Nephron progenitor cell (in vitro differentiated cells): ENCODE data around the gene GOLIM4.

ENCODE experiments used
- DNase-seq: peaks from one replicate; pipeline ENCODE4 v3.0.0; 2021
- H3K27ac Mint-ChIP-seq: 2 replicates; pipeline ENCODE4 v1.8.0; 2021; ENCODE audit warnings: mild to moderate bottlenecking, moderate library complexity, mixed read lengths
- H3K27me3 Mint-ChIP-seq: 2 replicates; pipeline ENCODE4 v1.8.0; 2021; ENCODE audit warnings: mild to moderate bottlenecking, low read depth, mixed read lengths; ENCODE audit not compliant: poor library complexity
- H3K36me3 Mint-ChIP-seq: 2 replicates; pipeline ENCODE4 v1.8.0; 2021; ENCODE audit warnings: low read depth, mixed read lengths
- H3K4me1 Mint-ChIP-seq: 2 replicates; pipeline ENCODE4 v1.8.0; 2021; ENCODE audit warnings: mixed read lengths
- H3K4me3 Mint-ChIP-seq: 2 replicates; pipeline ENCODE4 v1.8.0; 2021; ENCODE audit warnings: mild to moderate bottlenecking, moderate library complexity, mixed read lengths
- H3K9me3 Mint-ChIP-seq: 2 replicates; pipeline ENCODE4 v1.8.0; 2021; ENCODE audit warnings: mild to moderate bottlenecking, moderate library complexity, mixed read lengths
- TF ChIP-seq, protein P1 (sequence below): fragments of 200-600 bp; sonication (generic); IDR thresholded peaks from 2 replicates; pipeline ENCODE4 v1.5.0; 2021; ENCODE audit warnings: antibody characterized with exemption

GOLIM4 gene

DNA sequence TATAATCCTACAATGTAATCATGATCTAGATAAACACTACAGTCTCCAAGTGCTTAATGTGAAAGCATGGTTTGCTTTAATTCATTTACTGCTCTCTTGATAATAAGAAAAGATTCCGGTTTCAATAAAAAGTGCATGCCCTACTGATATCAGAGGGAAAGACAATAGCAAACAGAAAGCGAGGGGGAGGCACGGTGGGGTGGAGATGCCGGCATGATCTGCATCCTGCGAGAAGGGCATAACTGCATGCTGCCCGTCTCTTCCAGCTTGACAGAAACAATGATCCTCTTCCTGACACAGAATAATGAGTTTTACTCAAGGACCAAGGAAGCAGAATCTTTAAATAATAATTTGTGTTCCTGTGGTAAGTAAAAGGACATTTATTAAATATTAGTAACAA is 51.7 kb downstream of the GOLIM4 start:
- Mint-ChIP-seq H3K36me3 (peaks cover 26% of the 10 kb centered on the region), H3K27me3 (no peaks in the 10 kb centered on the region), H3K27ac (no peak overlapping the region), H3K4me3 (no peak overlapping the region), H3K9me3 (no peaks in the 10 kb centered on the region), H3K4me1 (peaks cover 21% of the 10 kb centered on the region)
- DNase-seq: no peak
- TF ChIP-seq, protein P1, sequence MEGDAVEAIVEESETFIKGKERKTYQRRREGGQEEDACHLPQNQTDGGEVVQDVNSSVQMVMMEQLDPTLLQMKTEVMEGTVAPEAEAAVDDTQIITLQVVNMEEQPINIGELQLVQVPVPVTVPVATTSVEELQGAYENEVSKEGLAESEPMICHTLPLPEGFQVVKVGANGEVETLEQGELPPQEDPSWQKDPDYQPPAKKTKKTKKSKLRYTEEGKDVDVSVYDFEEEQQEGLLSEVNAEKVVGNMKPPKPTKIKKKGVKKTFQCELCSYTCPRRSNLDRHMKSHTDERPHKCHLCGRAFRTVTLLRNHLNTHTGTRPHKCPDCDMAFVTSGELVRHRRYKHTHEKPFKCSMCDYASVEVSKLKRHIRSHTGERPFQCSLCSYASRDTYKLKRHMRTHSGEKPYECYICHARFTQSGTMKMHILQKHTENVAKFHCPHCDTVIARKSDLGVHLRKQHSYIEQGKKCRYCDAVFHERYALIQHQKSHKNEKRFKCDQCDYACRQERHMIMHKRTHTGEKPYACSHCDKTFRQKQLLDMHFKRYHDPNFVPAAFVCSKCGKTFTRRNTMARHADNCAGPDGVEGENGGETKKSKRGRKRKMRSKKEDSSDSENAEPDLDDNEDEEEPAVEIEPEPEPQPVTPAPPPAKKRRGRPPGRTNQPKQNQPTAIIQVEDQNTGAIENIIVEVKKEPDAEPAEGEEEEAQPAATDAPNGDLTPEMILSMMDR: no peak

DNA sequence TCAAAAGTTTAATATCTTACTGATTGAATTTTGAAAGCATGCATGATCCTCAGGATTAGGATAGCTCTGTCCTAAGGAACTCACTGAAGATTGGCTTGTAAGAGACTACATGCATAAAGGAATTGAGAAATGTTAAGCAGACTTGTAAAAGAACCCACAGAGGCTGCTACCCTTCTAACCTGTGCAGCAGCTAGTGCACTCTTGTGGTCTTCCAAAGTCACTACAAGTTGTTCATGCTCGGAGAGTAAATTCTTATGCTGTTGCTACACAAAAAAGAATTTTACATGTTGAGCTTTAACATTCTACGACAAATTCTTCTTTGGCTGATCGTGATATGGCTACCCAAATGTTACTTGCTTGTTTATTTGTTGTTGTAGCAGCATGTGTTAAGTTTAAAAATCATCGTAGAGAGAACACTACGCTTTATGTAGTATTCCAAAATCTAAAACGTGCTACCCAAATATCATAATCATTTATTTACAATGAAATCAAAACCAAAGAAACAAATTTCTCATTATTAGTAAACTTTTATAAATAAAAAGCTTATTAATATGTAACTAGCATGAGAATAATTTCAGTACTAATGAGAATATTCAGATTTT is 55.0 kb downstream of the GOLIM4 start:
- DNase-seq: no peak
- Mint-ChIP-seq H3K9me3 (no peaks in the 10 kb centered on the region), H3K4me3 (no peak overlapping the region), H3K4me1 (peaks cover 7% of the 10 kb centered on the region), H3K27ac (no peak overlapping the region), H3K27me3 (peaks cover 3% of the 10 kb centered on the region), H3K36me3 (peaks cover 49% of the 10 kb centered on the region)
- TF ChIP-seq, protein P1: peak; percentile 79

- Mint-ChIP-seq H3K27ac (no peak overlapping the region), H3K4me3 (no peak overlapping the region), H3K9me3 (no peaks in the 10 kb centered on the region), H3K27me3 (peaks cover 3% of the 10 kb centered on the region), H3K4me1 (peaks cover 7% of the 10 kb centered on the region), H3K36me3 (peaks cover 63% of the 10 kb centered on the region)
- no peak for DNase-seq
- TF ChIP-seq, protein P1: no peak
Measured at GRCh38 chr3:168037020-168037419, 58.7 kb downstream of the GOLIM4 start.

GRCh38 chr3:168036619-168037018 is 59.1 kb downstream of the GOLIM4 start:
- no peak overlapping the region for H3K27ac Mint-ChIP-seq
- H3K27me3 Mint-ChIP-seq: peaks cover 3% of the 10 kb centered on the region
- peaks cover 66% of the 10 kb centered on the region for H3K36me3 Mint-ChIP-seq
- peaks cover 7% of the 10 kb centered on the region for H3K4me1 Mint-ChIP-seq
- no peak overlapping the region for H3K4me3 Mint-ChIP-seq
- no peak for DNase-seq
- no peaks in the 10 kb centered on the region for H3K9me3 Mint-ChIP-seq
- TF ChIP-seq, protein P1: no peak

- TF ChIP-seq, protein P1: no peak
- no peaks in the 10 kb centered on the region for H3K4me1 Mint-ChIP-seq
- no peaks in the 10 kb centered on the region for H3K9me3 Mint-ChIP-seq
- H3K27ac Mint-ChIP-seq: peak overlapping the region; percentile 55
- H3K36me3 Mint-ChIP-seq: peaks cover 61% of the 10 kb centered on the region
- H3K27me3 Mint-ChIP-seq: peaks cover 3% of the 10 kb centered on the region
- no peak overlapping the region for H3K4me3 Mint-ChIP-seq
- no peak for DNase-seq
Measured at GRCh38 chr3:168034152-168034928, 61.4 kb downstream of the GOLIM4 start.
